GM10266 (cell line): Measurements from ENCODE around the gene BCAS3.

Experiments
- DNase-seq: peaks from one replicate; pipeline ENCODE4 v3.0.0; 2012; ENCODE audit errors: extremely low spot score
- CTCF ChIP-seq: IDR thresholded peaks from 2 replicates; pipeline ENCODE4 v1.5.1; 2012; ENCODE audit warnings: mild to moderate bottlenecking, low read depth; ENCODE audit not compliant: control insufficient read depth, insufficient read depth; ENCODE audit errors: missing control alignments

Gene BCAS3

GRCh38 chr17:61245706-61246135 is 568.1 kb downstream of the BCAS3 start:
- no peak for DNase-seq
- no peak for TF ChIP-seq CTCF

- no peak for TF ChIP-seq CTCF
- DNase-seq: no peak
These were observed 569.8 kb downstream of the BCAS3 start for GRCh38 chr17:61247439-61247838.

GRCh38 chr17:61248399-61248798 is 570.7 kb downstream of the BCAS3 start:
- no peak for DNase-seq
- no peak for TF ChIP-seq CTCF

GRCh38 chr17:61249649-61250299 is 572.1 kb downstream of the BCAS3 start:
- no peak for TF ChIP-seq CTCF
- DNase-seq: no peak

GRCh38 chr17:61250335-61250890 is 572.8 kb downstream of the BCAS3 start:
- TF ChIP-seq CTCF: no peak
- no peak for DNase-seq

GRCh38 chr17:61251939-61252865 is 574.6 kb downstream of the BCAS3 start:
- DNase-seq: no peak
- TF ChIP-seq CTCF: no peak
